SKM-1 (cell line): ENCODE data around the gene PGAM2.

Experiments used
- DNase-seq: peaks from one replicate; lab custom pipeline; 2025; ENCODE audit not compliant: unreplicated experiment; lab: John Stamatoyannopoulos, UW

Gene PGAM2

DNA sequence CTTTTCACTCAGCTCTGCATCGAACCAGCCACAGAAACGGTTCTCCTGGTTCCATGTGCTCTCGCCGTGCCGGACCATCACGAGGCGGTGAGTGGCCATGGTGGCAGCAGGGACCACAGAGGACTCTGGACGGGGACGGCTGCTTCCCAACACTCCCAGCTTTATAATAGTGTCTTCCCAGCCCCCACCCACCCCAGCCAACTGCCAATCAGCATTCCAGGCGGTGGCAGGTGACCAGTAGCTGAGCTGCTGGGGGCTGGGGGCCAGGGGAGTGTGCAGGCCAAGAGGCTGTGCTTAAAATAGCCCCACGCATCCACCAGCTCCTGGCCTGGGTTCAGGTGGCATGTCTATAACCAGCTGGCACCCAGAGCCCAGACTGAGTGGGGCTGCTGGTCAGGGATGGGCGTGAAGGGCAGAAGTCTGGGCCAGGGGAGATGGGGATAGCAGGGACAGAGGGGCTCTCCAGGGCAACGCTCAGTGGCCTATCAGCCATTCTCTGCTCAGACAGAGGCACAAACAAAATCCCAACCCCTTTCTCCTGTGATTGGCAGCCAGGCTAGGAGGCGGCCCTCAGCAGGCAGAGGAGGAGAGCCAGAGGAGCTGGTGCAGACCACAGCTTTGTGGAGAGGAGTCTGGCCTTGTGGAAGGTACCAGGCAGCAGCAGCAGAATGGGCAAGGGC, at the start of gene PGAM2:
Gene PGAM2 (minus strand): TSS at position 137 of the 680 bp plus-strand sequence. CDS start 38 bp downstream, at position 99.
- no peak for DNase-seq

DNA sequence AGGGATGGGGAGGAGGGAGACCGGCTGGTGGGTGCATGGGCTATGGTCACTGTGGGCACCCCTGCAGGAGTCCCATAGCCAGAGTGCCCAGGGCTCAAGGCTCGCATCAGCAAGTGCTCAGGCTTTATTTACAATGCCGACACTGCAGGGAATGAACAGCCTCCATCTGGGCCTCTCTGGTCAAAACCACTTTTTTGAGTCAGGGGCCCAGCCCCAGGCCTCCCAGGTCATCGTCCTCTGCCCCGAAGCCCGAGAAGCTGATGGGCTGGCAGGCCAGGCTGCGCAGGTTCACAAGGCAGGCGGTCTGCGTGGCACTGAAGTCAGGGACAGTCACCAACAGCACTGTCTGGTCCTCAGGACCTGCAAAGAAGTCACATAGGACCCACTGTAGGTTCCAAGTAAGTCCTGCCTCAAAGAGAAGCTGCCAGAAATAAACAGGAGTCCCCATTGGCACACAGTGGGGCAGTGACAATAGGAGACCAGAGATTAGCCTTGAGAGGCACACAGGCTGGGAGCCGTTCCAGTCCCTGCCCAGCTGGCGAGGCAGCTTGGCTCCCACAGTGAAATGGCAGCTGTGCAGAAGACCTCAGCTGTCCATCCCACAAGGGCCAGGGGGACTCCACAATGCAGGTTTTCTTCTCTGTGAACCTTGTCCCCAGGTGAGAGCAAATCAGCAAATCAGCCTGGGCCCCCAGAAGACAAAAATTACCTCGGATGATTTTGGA, 49.4 kb upstream of the PGAM2 start:
- DNase-seq: no peak

DNA sequence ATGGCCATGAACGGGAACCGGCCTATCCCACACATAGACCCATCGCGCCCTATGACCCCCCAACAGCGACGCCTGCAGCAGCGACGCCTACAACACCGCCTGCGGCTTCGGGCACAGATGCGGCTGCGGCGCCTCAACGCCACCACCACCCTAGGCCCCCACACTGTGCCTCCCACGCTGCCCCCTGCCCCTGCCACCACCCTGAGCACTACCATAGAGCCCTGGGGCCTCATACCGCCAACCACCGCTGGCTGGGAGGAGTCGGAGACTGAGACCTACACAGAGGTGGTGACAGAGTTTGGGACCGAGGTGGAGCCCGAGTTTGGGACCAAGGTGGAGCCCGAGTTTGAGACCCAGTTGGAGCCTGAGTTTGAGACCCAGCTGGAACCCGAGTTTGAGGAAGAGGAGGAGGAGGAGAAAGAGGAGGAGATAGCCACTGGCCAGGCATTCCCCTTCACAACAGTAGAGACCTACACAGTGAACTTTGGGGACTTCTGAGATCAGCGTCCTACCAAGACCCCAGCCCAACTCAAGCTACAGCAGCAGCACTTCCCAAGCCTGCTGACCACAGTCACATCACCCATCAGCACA, 48.5 kb upstream of the PGAM2 start:
- no peak for DNase-seq

DNA sequence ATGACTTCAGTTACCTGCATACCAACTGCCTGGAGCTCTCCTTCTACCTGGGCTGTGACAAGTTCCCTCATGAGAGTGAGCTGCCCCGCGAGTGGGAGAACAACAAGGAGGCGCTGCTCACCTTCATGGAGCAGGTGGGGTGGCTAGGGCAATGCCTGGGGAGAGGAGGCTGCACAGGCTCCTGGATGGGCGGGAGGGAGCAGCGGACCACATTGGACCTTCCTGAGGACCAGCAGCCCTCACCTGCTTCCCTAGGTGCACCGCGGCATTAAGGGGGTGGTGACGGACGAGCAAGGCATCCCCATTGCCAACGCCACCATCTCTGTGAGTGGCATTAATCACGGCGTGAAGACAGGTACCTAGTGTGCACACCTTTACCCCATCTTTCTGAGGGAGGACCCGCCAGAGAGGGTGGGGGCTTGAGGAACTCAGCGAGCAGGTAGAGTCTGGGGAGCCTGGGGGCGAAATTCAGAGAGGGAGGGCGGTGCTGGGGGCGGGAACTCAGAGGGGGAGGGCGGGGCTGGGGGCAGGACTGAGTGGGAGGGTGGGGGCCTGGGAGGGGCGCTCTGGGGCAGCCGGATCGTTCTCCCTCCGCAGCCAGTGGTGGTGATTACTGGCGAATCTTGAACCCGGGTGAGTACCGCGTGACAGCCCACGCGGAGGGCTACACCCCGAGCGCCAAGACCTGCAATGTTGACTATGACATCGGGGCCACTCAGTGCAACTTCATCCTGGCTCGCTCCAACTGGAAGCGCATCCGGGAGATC, 47.8 kb upstream of the PGAM2 start:
- no peak for DNase-seq

DNA sequence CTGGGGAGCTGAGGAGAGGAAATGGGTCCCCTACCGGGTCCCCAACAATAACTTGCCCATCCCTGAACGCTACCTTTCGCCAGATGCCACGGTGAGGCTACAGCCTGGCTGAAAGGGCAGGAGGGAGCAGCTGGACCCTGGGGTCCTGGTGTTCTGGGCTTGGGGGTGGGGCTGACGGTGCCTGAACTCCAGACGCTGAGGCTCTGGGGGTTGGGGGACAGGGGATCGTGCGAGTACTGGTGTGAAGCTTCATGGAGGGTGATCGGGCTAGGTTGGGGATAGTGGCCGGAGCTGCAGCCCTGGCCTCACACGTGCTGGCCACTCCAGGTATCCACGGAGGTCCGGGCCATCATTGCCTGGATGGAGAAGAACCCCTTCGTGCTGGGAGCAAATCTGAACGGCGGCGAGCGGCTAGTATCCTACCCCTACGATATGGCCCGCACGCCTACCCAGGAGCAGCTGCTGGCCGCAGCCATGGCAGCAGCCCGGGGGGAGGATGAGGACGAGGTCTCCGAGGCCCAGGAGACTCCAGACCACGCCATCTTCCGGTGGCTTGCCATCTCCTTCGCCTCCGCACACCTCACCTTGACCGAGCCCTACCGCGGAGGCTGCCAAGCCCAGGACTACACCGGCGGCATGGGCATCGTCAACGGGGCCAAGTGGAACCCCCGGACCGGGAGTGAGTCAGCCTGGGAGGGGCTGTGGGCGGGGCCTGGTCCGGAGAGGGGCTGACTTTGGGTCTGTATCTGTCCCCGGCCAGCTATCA, 47.0 kb upstream of the PGAM2 start:
- DNase-seq: no peak

DNA sequence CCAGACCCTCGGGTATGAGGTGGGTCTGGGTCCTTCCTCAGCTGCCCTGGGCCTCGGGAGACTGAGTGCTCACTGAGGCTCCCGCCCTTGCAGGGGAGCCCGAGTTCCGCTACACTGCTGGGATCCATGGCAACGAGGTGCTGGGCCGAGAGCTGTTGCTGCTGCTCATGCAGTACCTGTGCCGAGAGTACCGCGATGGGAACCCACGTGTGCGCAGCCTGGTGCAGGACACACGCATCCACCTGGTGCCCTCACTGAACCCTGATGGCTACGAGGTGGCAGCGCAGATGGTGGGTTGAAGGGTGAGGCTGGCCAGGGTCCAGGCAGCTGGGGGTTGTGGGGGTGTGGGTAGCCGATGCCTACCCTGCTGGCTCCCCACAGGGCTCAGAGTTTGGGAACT, 46.4 kb upstream of the PGAM2 start:
- DNase-seq: no peak

DNA sequence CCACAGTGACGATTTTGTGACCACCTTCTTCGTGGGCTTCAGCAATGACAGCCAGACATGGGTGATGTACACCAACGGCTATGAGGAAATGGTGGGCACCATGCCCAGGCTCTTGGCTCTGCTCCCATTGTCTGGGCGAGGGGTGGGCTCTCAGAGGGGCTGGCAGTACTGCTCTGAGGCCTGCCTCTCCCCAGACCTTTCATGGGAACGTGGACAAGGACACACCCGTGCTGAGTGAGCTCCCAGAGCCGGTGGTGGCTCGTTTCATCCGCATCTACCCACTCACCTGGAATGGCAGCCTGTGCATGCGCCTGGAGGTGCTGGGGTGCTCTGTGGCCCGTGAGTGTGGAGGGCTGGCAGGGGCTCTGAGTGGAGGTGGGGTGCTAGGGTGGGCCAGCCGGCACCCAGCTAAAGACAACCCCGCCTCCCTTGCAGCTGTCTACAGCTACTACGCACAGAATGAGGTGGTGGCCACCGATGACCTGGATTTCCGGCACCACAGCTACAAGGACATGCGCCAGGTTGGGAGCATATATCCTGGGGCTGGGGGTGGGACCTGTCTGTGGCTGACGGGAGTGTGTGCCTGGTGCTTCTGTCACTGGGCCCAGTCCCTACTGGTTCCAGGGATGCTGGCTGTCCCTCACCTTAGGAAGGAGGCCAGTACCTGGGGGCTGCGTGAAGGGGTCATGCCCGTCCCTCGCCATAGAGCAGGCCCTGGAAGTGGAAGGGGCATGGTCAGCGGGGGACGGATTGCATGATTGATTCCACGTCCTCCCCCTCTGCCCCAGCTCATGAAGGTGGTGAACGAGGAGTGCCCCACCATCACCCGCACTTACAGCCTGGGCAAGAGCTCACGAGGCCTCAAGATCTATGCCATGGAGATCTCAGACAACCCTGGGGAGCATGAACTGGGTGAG, 45.6 kb upstream of the PGAM2 start:
- DNase-seq: no peak

DNA sequence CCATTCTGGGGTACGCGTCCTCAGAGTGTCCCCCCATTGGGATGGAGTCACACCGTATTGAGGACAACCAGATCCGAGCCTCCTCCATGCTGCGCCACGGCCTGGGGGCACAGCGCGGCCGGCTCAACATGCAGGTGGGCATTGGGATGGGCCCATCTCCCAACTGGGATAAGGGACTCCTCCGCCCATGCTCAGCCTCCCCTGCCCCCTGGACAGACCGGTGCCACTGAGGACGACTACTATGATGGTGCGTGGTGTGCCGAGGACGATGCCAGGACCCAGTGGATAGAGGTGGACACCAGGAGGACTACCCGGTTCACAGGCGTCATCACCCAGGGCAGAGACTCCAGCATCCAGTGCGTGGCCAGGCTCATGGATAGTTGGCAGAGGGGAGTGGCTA, 44.6 kb upstream of the PGAM2 start:
- no peak for DNase-seq

DNA sequence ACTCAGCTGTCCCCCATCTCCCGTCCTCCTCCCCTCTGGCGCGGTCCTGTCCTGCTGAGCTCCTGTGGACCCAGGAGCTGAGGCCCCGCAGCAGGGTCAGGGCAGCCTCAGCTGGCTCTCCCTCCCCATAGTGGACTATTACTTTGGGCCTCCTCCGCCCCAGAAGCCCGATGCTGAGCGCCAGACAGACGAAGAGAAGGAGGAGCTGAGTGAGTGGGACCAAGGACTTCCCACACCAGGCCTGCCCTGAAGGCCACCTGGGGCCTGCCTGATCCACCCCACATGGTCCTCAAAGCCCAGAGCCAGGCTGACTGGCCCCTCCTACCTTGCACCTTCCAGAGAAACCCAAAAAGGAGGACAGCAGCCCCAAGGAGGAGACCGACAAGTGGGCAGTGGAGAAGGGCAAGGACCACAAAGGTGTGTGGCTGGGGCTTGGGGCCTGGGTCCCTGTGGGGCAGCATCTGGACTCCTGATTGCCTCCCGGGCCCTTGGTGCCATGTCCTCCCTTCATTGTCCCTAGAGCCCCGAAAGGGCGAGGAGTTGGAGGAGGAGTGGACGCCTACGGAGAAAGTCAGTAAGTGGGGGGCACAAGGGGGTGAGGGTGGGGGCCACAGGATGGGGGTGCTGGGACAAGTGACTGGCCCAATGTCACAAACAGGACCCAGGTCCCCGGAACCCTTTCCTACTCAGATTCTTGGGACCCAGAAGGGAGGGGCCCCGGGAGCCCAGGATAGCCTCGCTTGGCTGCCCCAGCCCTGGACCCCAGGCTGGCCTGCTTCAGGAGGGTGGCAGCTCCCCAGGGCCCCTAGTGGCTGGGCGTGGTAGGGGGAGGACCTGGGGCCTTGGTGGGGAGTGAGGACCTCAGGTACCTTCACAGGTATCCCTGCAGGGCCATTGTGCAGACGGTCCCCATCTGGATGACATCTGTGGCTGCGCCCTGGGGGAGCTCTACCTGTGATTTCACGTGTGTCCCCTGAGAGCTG, 43.7 kb upstream of the PGAM2 start:
- DNase-seq: no peak

DNA sequence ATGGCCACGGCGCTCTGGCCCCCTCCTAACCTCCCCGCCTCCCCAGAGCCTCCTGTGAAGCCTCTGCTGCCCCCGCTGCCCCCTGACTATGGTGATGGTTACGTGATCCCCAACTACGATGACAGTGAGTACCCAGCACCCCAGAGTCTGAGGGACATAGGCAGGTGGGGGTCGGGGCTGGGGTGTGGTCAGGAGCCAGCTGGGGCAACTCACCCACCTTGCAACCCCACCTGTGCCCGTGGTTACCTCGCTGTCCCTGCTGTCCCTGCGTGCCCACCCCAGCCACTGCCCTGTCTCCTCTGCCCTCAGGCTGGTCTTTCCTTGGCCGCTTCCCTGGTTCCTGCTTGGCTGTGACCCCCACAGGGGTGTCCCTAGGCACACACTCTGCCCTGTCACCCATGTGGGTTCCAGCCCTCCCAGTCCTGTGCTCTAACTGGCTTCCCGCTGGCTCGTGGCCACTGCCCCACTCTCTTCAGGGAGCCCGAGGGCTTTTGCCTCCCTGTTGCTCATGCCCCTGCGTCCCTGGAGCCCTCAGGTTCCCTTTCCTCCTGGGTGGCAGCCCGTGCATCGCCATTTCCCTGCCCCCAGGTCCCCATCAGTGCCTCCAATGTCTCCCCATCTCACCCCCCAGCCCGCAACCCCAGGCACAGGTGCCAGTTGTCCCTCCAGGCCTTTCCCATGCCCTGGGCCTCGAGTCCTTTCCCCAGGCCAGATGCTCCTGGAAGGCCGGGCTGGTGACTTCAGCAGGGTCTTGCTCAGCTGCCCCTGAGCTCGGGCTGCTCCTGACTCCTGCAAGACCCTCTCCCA, 42.8 kb upstream of the PGAM2 start:
- DNase-seq: no peak

DNA sequence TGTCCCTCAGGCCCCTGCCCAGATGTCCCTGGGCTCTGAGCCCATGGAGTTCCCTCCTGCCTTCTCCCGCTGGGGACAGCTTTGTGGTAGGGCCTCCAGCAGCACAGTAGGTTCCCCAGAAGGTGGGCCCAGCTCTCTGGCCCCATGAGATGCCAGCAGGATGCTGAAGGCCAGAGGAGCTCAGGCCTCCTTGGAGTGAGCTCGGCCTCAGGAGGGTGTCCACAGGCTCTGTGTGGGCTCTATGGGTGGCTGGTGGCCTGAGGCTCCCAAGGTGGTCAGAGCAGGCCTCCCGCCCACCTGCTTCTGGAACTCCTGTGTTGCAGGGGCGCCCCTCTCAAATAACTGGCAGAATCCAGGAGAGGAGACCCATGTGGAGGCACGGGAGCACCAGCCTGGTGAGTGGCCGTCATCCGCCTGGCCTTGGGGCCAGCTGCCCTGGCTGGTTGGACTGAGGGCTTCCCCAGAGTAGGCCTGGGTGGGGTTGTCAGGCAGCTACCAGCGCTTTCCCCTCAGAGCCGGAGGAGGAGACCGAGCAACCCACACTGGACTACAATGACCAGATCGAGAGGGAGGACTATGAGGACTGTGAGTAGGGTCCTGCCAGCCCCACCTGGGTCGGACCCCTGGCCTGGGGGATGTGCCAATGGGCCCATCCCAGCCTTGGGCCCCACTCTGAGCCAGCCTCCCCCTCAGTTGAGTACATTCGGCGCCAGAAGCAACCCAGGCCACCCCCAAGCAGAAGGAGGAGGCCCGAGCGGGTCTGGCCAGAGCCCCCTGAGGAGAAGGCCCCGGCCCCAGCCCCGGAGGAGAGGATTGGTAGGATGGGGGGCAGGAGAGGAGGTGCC, 42.0 kb upstream of the PGAM2 start:
- no peak for DNase-seq

DNA sequence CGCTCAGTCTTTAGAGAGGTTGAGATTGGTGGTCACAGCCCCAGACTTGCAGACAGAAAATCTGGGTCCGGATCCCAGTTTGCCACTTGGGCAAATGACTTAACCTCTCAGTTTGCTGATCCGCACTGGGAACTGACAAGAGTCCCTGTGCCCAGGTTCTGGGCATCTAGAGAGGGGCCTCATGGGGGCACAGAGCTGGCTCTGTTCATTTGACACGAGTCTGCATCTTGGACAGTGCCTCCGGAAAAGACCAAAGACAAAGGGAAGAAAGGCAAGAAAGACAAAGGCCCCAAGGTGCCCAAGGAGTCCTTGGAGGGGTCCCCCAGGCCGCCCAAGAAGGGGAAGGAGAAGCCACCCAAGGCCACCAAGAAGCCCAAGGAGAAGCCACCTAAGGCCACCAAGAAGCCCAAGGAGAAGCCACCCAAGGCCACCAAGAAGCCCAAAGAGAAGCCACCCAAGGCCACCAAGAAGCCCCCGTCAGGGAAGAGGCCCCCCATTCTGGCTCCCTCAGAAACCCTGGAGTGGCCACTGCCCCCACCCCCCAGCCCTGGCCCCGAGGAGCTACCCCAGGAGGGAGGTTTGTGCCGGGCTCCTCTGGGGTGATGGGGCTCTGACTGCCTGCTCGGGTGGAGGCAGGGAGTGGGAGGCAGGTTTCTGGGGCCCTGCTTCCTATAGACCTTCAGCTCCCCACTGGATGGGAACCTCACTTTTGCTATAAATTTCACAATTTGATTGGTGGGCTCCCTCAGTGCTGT, 41.1 kb upstream of the PGAM2 start:
- DNase-seq: no peak

DNA sequence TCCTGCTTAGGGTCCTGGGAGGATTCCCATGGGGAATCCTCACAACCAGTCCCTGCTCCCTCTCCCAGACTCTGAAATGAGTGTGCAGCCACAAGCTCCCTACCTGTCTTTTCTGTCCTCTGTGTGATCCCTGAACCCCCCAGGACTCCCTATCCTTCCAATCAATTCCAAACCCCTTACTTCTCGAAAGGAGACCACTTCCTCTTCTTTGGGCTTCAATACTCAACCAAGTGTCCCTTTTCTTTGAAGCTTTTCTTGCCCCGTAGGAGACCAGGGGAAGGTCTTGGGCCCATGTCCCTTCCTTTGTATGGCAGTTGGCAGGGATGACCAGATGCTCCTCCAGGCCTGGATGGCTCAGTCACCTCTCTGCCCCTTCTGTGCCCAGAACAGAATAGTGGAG, 40.5 kb upstream of the PGAM2 start:
- DNase-seq: no peak

DNA sequence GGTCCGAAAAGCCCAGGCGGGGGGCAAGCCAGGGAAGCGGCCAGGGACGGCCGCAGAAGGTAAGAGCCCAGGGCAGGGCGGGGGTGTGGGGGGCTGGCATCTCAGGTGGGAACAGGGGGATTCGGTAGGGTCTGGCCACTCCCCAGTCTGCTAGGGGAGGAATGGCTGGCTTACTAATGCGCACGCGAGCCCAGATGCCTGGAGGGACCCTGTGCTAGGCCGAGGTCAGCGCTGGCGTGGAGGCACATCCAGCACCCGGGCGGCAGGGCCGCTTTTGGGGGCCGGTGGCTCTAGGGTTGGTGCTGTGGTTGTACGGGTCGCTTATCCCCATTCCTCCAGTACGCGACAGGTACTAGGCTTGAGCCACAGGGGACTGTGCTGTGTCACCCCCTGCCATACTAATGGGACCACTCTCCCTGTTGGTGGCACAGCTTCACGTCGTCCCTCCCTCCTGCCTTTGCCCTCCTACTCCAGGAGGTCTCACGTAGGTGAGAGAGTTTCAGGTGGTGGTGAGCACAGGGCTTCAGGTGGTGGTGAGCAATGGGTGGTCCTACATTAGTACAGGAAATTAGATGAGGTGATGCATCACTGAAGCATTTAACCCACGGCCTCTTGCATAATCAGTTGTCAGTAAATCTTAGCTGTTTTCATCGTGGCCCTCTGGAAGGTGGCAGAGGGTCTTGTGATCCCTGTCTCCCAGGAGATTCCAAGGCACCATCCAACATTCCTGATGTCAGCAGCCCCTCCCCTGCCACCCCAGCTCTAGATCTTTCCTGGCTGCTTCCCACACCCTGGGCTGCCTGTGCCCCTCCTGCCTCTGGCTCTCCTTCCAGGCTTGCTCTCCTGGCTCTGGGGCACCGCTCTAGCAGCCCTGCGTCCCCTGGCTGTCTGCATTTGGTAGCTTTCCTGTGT, 39.7 kb upstream of the PGAM2 start:
- DNase-seq: no peak
